Measurements from ENCODE around the gene RTL10.
"Not testable (repeated sequence)": the region's sequence is repeated elsewhere in the genome, so short reads cannot be mapped to it uniquely, and the experiment has no call there.

RTL10 gene

GRCh38 chr22:19888131-19888746, 33.6 kb upstream of the RTL10 start:
- DNase-seq, result no peak

- DNase-seq, result no peak
Measured at GRCh38 chr22:19887256-19887985, 32.7 kb upstream of the RTL10 start.

GRCh38 chr22:19886605-19887255, 32.1 kb upstream of the RTL10 start:
- peak; percentile 51 for DNase-seq

GRCh38 chr22:19885841-19886592, 31.3 kb upstream of the RTL10 start:
- no peak for DNase-seq

GRCh38 chr22:19884954-19885751, 30.5 kb upstream of the RTL10 start:
- DNase-seq, result no peak

- no peak for DNase-seq
Measured at GRCh38 chr22:19884161-19884953, 29.7 kb upstream of the RTL10 start.

GRCh38 chr22:19883446-19883845, 28.8 kb upstream of the RTL10 start:
- not testable (repeated sequence) for DNase-seq

GRCh38 chr22:19882446-19883381, 28.0 kb upstream of the RTL10 start:
- no peak for DNase-seq

- no peak for DNase-seq
Measured at GRCh38 chr22:19880786-19881569, 26.3 kb upstream of the RTL10 start.

GRCh38 chr22:19879992-19880785, 25.5 kb upstream of the RTL10 start:
- DNase-seq, result no peak

GRCh38 chr22:19879643-19879991, 24.9 kb upstream of the RTL10 start:
- no peak for DNase-seq

- no peak for DNase-seq
Measured at GRCh38 chr22:19879246-19879570, 24.5 kb upstream of the RTL10 start.

- DNase-seq, result no peak
Measured at GRCh38 chr22:19878461-19879245, 24.0 kb upstream of the RTL10 start.

GRCh38 chr22:19877626-19878339, 23.1 kb upstream of the RTL10 start:
- no peak for DNase-seq

- no peak for DNase-seq
Measured at GRCh38 chr22:19876941-19877625, 22.4 kb upstream of the RTL10 start.

- DNase-seq, result no peak
Measured at GRCh38 chr22:19876314-19876940, 21.8 kb upstream of the RTL10 start.

Data from CD4-positive, alpha-beta T cell treated with Interleukin-12 subunit alpha and Interleukin-12 subunit beta, for 1 hour (primary cell).